ENCODE measurements around the gene CCL21. TPM values are rescaled to one million over a fixed set of nuclear protein-coding genes. Genes with fewer than 3 reads are reported as not detected.

Gene CCL21
- total and polyA plus RNA-seq, 10 of the 15 experiments (the other 5 are each of a cell fraction or from before 2014, with no cell fraction given), result 0.26 TPM; not detected in 9

DNA sequence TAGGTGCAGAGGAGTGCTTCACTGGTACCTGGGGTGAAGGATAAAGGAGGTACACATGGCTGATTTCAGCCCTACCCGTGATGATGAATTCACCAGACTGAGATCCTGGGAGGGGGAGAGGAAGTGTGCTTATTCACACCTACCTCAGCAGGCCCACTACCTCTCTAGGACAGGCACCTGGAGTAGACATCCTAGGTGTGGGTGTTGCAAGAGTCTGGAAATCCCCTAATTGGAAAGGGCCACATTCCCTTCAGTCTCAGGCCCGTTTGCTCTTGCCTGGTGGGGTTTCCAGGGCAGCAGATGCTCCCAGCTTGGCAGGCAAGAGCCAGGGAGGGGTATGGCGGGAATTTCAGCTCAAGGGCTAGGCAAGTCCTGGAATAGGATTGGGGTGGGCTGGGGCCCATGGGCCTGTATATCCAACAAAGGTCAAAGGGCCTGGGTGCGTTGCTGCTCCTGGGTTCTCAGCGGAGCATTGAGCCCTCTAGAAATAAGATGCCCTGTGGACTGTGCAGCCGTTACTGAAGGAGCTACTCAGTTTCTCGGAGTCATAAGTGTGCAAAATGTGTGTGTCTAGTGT is 5.8 kb upstream of the CCL21 start:
- 26% methylated on average over 7 of the region's 7 CpGs for WGBS (ENCODE audit: insufficient coverage, insufficient replicate concordance, low lambda C conversion rate, missing lambda C conversion rate)
- CTCF ChIA-PET, result interaction anchor here (1.5 kb wide), 1 partner anchor 112 kb away, joined by 3 read pairs; no protein-coding TSS in a partner anchor
- Histone ChIP-seq H3K27me3 (replicated peaks in 1 of 2; ENCODE audit: control insufficient read depth in 2 of 2, insufficient read depth in 2 of 2, low read length in 1 of 2) (no peaks in the 10 kb centered on the region; a peak in 2 of 4 replicates), H3K4me2 (ENCODE audit: control insufficient read depth, insufficient read depth) (no peak overlapping the region), H3K4me3 (no peak overlapping the region), H3K9me3 (replicated peaks; ENCODE audit: control insufficient read depth, insufficient read depth, low read length) (no peaks in the 10 kb centered on the region), H3K27ac (ENCODE audit: control insufficient read depth, insufficient read depth) (no peak overlapping the region), H3K4me1 (ENCODE audit: control insufficient read depth, insufficient read depth, low read length) (no peaks in the 10 kb centered on the region), H3K9ac (ENCODE audit: control insufficient read depth, insufficient read depth, low read length) (no peak overlapping the region), H3K36me3 (ENCODE audit: control insufficient read depth in 2 of 2, insufficient read depth in 2 of 2, low read length in 1 of 2) (no peaks in the 10 kb centered on the region), H2AFZ (ENCODE audit: control insufficient read depth, low read depth, low read length) (no peak overlapping the region), H3K79me2 (ENCODE audit: control insufficient read depth, insufficient read depth, low read length) (no peaks in the 10 kb centered on the region), H4K20me1 (ENCODE audit: control insufficient read depth, insufficient read depth) (no peaks in the 10 kb centered on the region)
- RAD21 ChIA-PET (ENCODE audit: unreplicated experiment), result no interaction called here
- BruUV-seq (replicated peaks), result no TSS peak
- SMC1A ChIA-PET (ENCODE audit: uncharacterized antibody, unreplicated experiment), result interaction anchor here (1.4 kb wide), 1 partner anchor 13 kb away, joined by 4 read pairs; no protein-coding TSS in a partner anchor
- DNase-seq (ENCODE audit: low read depth, low spot score) (no peak), FAIRE-seq (no peak), ATAC-seq (no peak)
- POLR2A ChIA-PET, result no interaction called here
- intact Hi-C loops (cut with micrococcal nuclease; ENCODE audit: unreplicated experiment), result no loop called here
- in situ Hi-C loops (cut with MboI), result no loop called here
- TF ChIP-seq SIX5 (IDR thresholded peaks at IDR 0.05; ENCODE audit: low read depth, low read length, severe bottlenecking) (no peak), ZZZ3 (IDR thresholded peaks at IDR 0.05; ENCODE audit: control insufficient read depth, insufficient read length, low read depth) (no peak), ZBED1 (IDR thresholded peaks at IDR 0.05; ENCODE audit: borderline replicate concordance) (no peak), STAT1 (conservative IDR thresholded peaks at IDR 0.05) (no peak), CHD4 (IDR thresholded peaks at IDR 0.05) (no peak), SMAD1 (IDR thresholded peaks at IDR 0.05; ENCODE audit: low read depth, partially characterized antibody) (no peak), MEF2B (IDR thresholded peaks at IDR 0.05; ENCODE audit: partially characterized antibody, poor library complexity, severe bottlenecking) (no peak)
- TF ChIP-seq, protein P1, sequence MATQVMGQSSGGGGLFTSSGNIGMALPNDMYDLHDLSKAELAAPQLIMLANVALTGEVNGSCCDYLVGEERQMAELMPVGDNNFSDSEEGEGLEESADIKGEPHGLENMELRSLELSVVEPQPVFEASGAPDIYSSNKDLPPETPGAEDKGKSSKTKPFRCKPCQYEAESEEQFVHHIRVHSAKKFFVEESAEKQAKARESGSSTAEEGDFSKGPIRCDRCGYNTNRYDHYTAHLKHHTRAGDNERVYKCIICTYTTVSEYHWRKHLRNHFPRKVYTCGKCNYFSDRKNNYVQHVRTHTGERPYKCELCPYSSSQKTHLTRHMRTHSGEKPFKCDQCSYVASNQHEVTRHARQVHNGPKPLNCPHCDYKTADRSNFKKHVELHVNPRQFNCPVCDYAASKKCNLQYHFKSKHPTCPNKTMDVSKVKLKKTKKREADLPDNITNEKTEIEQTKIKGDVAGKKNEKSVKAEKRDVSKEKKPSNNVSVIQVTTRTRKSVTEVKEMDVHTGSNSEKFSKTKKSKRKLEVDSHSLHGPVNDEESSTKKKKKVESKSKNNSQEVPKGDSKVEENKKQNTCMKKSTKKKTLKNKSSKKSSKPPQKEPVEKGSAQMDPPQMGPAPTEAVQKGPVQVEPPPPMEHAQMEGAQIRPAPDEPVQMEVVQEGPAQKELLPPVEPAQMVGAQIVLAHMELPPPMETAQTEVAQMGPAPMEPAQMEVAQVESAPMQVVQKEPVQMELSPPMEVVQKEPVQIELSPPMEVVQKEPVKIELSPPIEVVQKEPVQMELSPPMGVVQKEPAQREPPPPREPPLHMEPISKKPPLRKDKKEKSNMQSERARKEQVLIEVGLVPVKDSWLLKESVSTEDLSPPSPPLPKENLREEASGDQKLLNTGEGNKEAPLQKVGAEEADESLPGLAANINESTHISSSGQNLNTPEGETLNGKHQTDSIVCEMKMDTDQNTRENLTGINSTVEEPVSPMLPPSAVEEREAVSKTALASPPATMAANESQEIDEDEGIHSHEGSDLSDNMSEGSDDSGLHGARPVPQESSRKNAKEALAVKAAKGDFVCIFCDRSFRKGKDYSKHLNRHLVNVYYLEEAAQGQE (IDR thresholded peaks at IDR 0.05; ENCODE audit: low read depth, low read length), result no peak
- TF ChIP-seq, protein P2, sequence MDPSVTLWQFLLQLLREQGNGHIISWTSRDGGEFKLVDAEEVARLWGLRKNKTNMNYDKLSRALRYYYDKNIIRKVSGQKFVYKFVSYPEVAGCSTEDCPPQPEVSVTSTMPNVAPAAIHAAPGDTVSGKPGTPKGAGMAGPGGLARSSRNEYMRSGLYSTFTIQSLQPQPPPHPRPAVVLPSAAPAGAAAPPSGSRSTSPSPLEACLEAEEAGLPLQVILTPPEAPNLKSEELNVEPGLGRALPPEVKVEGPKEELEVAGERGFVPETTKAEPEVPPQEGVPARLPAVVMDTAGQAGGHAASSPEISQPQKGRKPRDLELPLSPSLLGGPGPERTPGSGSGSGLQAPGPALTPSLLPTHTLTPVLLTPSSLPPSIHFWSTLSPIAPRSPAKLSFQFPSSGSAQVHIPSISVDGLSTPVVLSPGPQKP (IDR thresholded peaks at IDR 0.05; ENCODE audit: low read depth, low read length), result no peak
- TF ChIP-seq, protein P3, sequence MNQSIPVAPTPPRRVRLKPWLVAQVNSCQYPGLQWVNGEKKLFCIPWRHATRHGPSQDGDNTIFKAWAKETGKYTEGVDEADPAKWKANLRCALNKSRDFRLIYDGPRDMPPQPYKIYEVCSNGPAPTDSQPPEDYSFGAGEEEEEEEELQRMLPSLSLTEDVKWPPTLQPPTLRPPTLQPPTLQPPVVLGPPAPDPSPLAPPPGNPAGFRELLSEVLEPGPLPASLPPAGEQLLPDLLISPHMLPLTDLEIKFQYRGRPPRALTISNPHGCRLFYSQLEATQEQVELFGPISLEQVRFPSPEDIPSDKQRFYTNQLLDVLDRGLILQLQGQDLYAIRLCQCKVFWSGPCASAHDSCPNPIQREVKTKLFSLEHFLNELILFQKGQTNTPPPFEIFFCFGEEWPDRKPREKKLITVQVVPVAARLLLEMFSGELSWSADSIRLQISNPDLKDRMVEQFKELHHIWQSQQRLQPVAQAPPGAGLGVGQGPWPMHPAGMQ (IDR thresholded peaks at IDR 0.05; ENCODE audit: borderline replicate concordance), result no peak
- TF ChIP-seq, protein P4, sequence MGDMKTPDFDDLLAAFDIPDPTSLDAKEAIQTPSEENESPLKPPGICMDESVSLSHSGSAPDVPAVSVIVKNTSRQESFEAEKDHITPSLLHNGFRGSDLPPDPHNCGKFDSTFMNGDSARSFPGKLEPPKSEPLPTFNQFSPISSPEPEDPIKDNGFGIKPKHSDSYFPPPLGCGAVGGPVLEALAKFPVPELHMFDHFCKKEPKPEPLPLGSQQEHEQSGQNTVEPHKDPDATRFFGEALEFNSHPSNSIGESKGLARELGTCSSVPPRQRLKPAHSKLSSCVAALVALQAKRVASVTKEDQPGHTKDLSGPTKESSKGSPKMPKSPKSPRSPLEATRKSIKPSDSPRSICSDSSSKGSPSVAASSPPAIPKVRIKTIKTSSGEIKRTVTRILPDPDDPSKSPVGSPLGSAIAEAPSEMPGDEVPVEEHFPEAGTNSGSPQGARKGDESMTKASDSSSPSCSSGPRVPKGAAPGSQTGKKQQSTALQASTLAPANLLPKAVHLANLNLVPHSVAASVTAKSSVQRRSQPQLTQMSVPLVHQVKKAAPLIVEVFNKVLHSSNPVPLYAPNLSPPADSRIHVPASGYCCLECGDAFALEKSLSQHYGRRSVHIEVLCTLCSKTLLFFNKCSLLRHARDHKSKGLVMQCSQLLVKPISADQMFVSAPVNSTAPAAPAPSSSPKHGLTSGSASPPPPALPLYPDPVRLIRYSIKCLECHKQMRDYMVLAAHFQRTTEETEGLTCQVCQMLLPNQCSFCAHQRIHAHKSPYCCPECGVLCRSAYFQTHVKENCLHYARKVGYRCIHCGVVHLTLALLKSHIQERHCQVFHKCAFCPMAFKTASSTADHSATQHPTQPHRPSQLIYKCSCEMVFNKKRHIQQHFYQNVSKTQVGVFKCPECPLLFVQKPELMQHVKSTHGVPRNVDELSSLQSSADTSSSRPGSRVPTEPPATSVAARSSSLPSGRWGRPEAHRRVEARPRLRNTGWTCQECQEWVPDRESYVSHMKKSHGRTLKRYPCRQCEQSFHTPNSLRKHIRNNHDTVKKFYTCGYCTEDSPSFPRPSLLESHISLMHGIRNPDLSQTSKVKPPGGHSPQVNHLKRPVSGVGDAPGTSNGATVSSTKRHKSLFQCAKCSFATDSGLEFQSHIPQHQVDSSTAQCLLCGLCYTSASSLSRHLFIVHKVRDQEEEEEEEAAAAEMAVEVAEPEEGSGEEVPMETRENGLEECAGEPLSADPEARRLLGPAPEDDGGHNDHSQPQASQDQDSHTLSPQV (IDR thresholded peaks at IDR 0.05), result no peak
- TF ChIP-seq, protein P5, sequence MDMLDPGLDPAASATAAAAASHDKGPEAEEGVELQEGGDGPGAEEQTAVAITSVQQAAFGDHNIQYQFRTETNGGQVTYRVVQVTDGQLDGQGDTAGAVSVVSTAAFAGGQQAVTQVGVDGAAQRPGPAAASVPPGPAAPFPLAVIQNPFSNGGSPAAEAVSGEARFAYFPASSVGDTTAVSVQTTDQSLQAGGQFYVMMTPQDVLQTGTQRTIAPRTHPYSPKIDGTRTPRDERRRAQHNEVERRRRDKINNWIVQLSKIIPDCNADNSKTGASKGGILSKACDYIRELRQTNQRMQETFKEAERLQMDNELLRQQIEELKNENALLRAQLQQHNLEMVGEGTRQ (IDR thresholded peaks at IDR 0.05; ENCODE audit: borderline replicate concordance, low read depth, low read length), result no peak
